GM18909 (cell line): ENCODE data around the gene PITPNM3.
"Not testable (repeated sequence)": the region's sequence is repeated elsewhere in the genome, so short reads cannot be mapped to it uniquely, and the experiment has no call there.

Source experiments
- ATAC-seq: cut with Tn5 transposase; IDR thresholded peaks from one replicate; pipeline ENCODE4 v1.9.1; 2021; ENCODE audit warnings: mild to moderate bottlenecking; ENCODE audit not compliant: unreplicated experiment, poor library complexity

PITPNM3 gene

GRCh38 chr17:6556121-6557039, at the start of gene PITPNM3:
PITPNM3 (minus strand) TSS chr17:6556555; CDS start chr17:6556406, 149 bp downstream.
- no peak for ATAC-seq

- no peak for ATAC-seq
These were observed 48.8 kb upstream of the PITPNM3 start for GRCh38 chr17:6605142-6605541.

DNA sequence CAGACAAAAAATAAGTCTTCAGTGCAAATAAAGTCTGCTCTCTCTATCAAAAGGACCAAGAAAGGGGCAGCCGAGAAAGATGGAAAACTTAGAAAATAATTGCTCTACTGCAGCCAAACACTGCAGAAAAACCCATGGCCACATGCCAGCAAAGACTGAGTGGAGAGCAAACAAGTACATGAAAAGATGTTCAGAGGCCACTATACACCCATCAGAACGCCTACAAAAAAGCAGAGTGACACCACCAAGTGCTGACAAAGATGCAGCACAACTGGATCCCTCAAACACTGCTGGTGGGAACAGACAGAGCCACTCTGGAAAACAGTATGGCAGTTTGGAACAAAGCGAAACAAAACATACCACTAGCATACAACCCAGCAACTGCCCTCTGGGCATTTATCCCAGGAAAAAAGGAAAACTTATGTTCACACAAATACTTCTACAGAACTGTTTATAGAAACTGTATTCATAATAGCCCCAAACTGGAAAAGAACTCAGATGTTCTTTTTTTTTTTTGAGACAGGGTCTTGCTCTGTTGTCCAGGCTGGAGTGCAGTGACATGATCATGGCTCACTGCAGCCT, 47.5 kb upstream of the PITPNM3 start:
- no peak for ATAC-seq

GRCh38 chr17:6602141-6602540, 45.8 kb upstream of the PITPNM3 start:
- ATAC-seq = no peak

GRCh38 chr17:6599364-6599763, 43.0 kb upstream of the PITPNM3 start:
- ATAC-seq = no peak

DNA sequence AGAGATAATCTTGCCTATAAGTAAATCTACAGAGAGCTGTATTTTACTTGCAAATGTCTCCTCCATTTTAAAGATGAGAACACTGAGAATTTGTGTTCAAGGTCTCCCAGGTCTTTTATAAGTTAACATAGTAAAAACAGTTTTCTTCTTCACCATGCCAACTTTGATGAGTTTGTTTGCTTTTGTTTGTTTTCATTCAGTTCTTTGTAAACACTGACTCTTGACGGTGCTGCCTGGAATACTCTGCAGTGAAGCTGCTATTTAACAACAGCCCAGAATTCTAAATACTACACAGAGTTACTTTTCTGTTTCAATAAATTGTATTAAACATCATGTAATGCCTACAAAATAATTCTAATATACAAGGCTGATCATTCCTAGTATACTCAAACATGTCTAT, 41.4 kb upstream of the PITPNM3 start:
- no peak for ATAC-seq

- no peak for ATAC-seq
These were observed 40.6 kb upstream of the PITPNM3 start for GRCh38 chr17:6596941-6597340.

DNA sequence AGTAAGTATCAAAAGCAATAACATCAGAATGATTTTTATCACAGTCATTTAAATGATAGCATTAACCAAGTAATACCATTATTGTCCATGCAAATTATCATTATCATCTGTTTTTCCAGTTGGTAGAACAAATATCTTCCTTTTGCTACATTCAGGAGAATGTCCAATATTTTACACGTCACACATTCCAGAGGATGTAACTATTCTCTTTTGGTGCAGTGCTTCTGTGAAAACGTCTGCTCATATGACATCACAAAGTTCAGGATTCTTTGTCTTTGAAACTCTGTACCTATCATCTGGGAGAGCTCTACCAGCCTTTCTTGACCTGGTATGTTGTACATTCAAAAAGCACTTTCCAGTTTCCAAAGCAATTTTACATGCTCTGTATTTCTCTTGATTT, 40.2 kb upstream of the PITPNM3 start:
- ATAC-seq = no peak

- ATAC-seq = no peak
These were observed 39.7 kb upstream of the PITPNM3 start for GRCh38 chr17:6596081-6596480.

DNA sequence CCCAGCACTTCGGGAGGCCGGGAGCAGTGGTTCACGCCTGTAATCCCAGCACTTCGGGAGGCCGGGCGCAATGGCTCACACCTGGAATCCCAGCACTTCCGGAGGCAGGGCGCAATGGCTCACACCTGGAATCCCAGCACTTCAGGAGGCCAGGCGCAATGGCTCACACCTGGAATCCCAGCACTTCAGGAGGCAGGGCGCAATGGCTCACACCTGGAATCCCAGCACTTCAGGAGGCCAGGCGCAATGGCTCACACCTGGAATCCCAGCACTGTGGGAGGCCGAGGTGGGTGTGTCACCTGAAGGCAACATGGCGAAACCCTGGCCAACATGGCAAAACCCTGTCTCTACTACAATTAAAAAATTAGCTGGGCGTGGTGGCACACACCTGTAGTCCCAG, 37.0 kb upstream of the PITPNM3 start:
- not testable (repeated sequence) for ATAC-seq

DNA sequence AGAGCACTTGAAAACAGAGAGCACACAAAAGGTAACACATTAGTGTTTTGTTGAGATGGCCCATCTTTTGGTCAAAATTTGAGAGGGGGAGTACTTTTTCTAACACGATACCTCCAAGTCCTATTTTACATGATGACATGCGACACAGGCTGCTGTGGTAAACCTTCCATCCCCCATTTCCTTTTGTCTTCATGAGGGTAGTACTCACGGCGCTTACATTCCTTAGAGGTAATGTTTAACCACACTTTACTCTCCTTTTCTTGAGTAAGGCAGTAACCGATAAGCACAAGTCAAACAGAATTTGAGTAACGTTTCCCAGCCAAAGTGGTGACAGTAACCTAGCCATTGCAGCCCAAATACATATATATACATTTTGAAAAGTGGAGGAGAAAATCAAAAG, 35.8 kb upstream of the PITPNM3 start:
- ATAC-seq = no peak

- no peak for ATAC-seq
These were observed 35.3 kb upstream of the PITPNM3 start for GRCh38 chr17:6591599-6592158.

DNA sequence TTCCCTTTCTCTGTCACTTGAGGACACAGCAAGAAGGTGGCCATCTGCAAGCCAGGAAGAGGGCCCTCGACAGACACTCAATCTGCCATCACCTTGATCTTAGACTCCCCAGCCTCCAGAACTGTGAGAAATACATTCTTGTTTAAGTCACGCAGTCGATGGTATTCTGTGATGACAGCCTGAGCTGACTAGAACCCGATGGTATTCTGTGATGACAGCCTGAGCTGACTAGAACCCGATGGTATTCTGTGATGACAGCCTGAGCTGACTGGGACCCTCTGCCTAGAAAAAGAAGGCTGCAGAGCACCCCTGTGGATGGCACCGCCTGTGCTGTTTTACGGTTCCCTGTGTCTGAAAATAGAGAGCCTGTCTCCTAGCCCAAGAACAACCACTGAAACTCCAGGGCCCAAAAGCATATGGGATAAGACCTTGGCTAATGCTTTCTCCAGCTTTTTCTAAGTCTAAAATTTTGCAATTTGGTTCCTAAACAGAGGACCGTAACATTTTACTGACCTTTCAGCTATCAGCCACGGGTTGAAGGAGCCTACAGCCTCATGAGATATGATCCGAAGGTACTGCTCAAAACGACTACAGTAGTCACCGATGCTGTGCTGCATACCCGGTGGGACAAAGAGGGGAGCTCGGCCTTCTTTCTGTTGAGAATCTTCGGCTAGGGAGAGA, 33.1 kb upstream of the PITPNM3 start:
- no peak for ATAC-seq

DNA sequence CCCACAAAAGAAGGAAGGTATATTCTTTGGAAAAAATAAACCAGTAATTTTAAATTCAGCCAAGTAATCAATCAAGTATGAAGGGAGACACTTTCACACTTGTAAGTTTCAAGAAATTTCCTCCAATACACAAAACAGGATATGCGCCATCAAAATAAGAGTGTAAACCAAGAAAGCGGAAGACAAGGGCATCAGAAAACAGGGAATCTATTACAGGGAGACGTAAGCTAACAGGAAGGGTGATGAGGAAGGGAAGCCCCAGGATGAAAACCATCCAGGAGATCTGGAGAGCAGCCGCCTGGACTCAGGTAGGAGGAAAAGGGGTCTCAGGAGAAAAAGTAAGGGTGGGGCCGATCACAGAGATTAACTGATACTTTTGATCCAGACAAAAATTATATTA, 31.8 kb upstream of the PITPNM3 start:
- no peak for ATAC-seq

- ATAC-seq = no peak
These were observed 31.0 kb upstream of the PITPNM3 start for GRCh38 chr17:6587310-6587709.

GRCh38 chr17:6583411-6583810, 27.1 kb upstream of the PITPNM3 start:
- no peak for ATAC-seq

- no peak for ATAC-seq
These were observed 24.3 kb upstream of the PITPNM3 start for GRCh38 chr17:6580625-6581024.

GRCh38 chr17:6578491-6578890, 22.1 kb upstream of the PITPNM3 start:
- ATAC-seq = no peak

DNA sequence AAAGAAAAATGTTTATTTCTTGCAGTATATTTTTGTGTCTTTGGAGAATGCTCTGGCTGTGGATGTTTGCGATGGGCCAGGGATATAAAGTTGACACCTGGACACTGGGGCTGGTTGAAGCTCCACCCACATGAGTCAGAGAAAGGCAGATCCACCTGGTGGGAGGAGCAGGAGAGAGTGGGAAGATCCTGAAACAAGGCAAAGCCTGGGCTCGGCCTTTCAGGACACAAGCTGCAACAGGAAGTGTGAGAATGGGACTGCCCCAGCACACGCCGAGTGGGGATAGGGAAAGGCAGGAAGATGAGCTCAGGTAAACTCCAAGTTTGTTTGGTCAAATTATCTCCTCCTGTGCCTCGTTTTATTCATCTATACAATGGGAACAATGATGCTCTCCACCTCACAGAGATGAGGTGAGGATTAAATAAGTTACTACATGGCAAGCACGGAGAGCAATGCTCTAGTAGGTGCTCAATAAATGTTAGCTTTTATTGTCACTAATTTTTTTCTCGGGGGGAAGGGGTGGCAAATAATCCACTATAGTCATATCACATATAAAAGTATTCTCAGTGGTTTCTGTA, 21.4 kb upstream of the PITPNM3 start:
- no peak for ATAC-seq

- no peak for ATAC-seq
These were observed 19.9 kb upstream of the PITPNM3 start for GRCh38 chr17:6576038-6576785.
